OCI-LY7 (cell line): Measurements from ENCODE around the gene TUBGCP2.

Experiments
- EZH2phosphoT487 ChIP-seq: fragments of 200-600 bp; sonication (generic); IDR thresholded peaks from 2 replicates; pipeline ENCODE4 v1.6.1; 2018; ENCODE audit warnings: low read depth, borderline replicate concordance, mild to moderate bottlenecking, mixed run types, antibody characterized with exemption, low read length, moderate library complexity, mixed read lengths
- TF ChIP-seq, protein P1 (sequence below): fragments of 200-600 bp; sonication (generic); conservative IDR thresholded peaks from 2 replicates; pipeline ENCODE4 v1.5.1; 2014; ENCODE audit warnings: mild to moderate bottlenecking, antibody characterized with exemption, low read length, moderate library complexity, mixed read lengths

GRCh38 chr10:133248334-133248715 lies 60.3 kb downstream of the TUBGCP2 start:
- TF ChIP-seq, protein P1, sequence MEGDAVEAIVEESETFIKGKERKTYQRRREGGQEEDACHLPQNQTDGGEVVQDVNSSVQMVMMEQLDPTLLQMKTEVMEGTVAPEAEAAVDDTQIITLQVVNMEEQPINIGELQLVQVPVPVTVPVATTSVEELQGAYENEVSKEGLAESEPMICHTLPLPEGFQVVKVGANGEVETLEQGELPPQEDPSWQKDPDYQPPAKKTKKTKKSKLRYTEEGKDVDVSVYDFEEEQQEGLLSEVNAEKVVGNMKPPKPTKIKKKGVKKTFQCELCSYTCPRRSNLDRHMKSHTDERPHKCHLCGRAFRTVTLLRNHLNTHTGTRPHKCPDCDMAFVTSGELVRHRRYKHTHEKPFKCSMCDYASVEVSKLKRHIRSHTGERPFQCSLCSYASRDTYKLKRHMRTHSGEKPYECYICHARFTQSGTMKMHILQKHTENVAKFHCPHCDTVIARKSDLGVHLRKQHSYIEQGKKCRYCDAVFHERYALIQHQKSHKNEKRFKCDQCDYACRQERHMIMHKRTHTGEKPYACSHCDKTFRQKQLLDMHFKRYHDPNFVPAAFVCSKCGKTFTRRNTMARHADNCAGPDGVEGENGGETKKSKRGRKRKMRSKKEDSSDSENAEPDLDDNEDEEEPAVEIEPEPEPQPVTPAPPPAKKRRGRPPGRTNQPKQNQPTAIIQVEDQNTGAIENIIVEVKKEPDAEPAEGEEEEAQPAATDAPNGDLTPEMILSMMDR: no peak
- TF ChIP-seq EZH2phosphoT487: no peak
